GM12864 (cell line): ENCODE measurements around the gene TIMM29.

Source experiments
- DNase-seq: peaks from one replicate; pipeline ENCODE4 v3.0.0-alpha.2; 2011; ENCODE audit warnings: low read depth
- H3K4me3 ChIP-seq: 2 replicates; pipeline ENCODE4 v1.5.1; 2011; ENCODE audit warnings: mild to moderate bottlenecking, low read depth, low read length, control low read depth
- TF ChIP-seq, protein P1 (sequence below): IDR thresholded peaks from 2 replicates; pipeline ENCODE4 v1.5.1; 2011; ENCODE audit warnings: low read depth, mild to moderate bottlenecking, moderate library complexity, low read length, control low read depth, inconsistent platforms; ENCODE audit errors: missing control alignments

The TIMM29 gene

DNA sequence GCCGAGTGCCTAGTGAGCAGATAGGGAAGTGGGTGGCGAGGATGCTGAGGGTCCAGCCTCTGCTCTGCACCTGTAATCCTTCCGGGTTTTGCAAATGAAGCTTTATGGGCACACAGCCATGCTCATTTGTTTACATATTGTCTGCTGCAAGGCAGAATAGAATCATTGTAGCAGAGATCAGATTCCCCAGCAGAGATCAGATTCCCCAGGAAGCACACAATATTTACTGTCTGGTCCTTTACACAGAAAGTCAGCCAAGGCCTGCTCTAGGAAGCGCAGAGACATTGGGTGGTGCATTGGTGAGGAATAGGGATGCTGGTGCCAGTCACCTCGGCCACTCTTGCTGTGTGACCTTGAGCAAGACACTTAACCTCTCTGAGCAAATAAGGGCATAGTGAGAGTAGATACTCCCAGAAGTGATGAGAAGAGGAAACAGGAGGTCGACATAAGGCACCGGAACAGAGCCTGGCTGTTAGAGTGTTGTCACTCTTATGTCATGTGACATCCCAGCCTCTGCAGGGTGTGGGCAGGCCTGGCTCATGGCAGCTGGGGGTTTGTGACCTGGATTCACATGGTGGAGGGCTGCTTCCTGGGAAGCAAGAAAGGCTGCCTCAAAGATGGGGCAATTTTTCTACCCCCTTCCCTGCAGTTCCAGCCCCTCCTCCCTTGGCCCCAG is 31.6 kb upstream of the TIMM29 start:
- TF ChIP-seq, protein P1, sequence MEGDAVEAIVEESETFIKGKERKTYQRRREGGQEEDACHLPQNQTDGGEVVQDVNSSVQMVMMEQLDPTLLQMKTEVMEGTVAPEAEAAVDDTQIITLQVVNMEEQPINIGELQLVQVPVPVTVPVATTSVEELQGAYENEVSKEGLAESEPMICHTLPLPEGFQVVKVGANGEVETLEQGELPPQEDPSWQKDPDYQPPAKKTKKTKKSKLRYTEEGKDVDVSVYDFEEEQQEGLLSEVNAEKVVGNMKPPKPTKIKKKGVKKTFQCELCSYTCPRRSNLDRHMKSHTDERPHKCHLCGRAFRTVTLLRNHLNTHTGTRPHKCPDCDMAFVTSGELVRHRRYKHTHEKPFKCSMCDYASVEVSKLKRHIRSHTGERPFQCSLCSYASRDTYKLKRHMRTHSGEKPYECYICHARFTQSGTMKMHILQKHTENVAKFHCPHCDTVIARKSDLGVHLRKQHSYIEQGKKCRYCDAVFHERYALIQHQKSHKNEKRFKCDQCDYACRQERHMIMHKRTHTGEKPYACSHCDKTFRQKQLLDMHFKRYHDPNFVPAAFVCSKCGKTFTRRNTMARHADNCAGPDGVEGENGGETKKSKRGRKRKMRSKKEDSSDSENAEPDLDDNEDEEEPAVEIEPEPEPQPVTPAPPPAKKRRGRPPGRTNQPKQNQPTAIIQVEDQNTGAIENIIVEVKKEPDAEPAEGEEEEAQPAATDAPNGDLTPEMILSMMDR = no peak
- H3K4me3 ChIP-seq = no peak overlapping the region
- no peak for DNase-seq

DNA sequence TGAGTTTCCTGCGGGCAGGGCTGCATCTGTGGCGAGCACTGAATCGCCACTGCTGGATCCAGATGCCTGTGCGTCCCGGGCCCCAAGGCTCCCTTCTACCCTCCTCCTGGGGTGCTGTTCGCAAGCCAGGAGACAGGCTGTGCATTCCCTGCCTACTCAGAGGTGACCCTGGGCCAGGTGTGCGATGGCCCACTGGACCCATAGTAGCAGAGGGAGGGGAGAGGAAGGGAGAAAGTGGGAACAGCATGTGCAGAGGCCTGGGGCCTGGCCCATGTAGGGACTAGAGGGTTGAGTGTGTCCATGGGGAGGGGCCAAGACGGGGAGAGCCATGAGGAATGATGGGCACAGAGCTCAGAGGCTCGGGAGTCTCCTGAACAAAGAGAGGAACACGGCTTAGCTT is 30.0 kb upstream of the TIMM29 start:
- TF ChIP-seq, protein P1 = no peak
- H3K4me3 ChIP-seq = no peak overlapping the region
- no peak for DNase-seq

DNA sequence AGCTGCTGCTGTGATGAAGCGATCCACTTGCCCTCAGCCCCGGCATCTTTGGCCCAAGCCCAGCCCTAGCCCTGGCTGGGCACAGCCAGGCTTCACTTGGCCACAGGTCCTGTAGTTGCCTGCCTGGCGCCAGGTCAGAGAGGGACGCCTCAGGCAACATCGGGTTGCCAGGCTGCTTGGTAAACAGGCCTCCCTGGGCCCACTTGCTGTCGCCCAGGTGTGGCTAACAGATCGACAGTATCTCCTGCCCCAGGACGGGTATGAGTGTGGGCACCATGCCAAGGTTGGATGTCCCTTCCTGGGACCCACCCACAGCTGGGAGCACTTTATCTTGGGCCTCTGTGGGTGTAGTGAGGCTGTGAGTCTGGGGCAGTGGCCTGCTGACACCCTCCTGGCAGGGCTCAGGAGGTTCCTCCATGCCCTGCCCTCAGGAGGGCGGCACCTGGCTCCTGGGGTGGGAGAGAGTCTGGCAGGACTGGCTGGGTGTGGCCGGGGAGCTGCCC is 29.4 kb upstream of the TIMM29 start:
- TF ChIP-seq, protein P1 = no peak
- DNase-seq = no peak
- no peak overlapping the region for H3K4me3 ChIP-seq

DNA sequence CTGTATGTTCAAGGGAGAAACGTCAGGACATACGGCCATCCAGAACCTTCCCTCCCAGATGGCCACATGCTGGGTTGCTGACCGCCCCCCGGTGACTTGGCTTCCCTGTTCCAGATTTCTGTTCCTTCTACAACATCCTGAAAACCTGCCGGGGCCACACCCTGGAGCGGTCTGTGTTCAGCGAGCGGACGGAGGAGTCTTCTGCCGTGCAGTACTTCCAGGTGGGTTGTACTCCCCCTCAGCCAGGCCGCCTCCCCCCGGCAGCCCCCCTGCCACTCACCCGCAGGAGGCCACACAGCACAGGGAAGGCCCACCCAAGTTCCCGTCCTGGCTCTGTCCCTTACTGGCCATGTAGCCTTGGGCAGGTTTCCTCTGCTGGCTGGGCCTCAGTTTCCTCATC is 20.7 kb upstream of the TIMM29 start:
- H3K4me3 ChIP-seq = no peak overlapping the region
- no peak for DNase-seq
- TF ChIP-seq, protein P1 = no peak

DNA sequence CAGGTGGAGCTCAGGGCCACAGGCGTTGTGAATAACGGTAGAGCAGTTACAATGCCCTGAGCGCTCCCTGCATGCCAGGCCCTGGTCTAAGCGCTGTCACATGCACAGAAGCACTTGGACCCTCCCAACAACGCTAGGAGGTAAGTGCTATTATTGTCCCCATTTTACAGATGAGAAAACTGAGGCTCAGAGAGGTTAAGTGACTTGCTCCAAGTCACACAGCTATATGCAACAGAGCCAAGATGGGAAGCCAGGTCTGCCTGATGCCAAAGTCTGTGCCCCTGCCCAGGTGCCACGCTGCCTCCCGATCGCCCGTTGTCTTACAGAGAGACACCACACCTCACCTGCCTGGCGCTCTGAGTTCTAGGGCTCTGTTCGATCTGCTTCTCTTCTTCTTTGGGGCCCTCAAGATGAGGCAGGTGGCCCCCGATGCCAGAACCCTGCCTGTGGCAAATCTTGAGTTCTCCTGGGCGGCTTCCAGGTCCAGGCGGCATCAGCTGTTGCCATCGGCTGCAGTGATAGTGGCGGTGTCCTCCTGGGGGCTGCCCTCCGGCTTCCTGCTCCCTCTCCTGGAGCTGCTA is 20.1 kb upstream of the TIMM29 start:
- TF ChIP-seq, protein P1 = no peak
- no peak for DNase-seq
- no peak overlapping the region for H3K4me3 ChIP-seq

DNA sequence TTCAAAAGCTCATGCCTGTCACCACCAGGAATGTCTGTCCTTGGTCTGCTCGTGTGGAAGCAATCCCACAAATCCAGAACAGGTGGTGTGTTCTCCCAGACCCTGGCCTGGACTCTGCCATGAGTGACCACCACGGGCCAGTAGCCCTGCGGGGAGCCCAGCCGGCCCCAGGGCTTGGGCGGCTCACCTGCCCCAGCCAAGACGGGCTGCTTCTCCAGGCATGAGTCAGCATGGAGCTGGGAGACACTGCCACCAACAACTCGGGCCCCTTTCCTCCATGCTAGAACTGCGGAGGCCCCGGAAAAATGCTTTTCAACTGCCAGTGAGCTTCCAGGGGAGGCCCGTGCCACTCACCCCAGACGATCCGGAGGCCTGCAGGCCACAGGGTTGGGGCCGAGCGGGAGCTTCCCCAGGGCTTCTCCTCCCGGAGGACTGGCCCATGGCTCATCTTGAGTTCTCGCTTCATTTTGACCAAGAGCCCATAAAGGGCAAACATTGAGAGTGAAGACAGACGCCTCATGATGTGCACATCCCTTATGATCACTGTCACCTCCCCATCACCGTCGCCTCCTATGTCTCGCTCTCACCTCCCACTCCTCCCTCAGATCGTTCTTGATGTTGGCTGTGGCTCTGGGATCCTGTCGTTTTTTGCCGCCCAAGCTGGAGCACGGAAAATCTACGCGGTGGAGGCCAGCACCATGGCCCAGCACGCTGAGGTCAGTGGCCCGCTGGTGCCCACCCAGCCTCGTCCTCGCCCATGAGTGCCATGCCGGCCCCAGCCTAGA is 16.8 kb upstream of the TIMM29 start:
- no peak for DNase-seq
- TF ChIP-seq, protein P1 = no peak
- H3K4me3 ChIP-seq = no peak overlapping the region

DNA sequence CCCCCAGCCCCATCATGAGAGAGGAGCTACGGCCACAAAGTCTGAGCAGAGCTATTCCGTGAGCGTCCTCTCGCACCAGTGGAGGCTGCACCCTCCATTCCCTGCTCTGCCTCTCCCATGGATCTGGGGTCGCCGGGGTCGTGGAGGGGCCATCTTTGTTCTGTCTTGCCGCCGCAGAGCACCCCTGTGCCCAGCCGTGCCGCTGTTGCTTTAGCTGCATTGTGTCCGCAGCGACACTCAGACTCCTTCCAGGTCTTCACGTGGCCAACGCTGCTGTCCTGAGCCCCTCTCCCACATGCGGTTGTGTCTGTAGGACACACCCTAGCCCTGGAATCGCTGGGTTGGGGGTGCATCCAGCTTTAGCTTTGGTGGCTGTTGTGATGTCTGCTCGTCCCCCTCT is 16.0 kb upstream of the TIMM29 start:
- TF ChIP-seq, protein P1 = no peak
- no peak overlapping the region for H3K4me3 ChIP-seq
- DNase-seq = no peak
